T-helper 22 cell (primary cell): ENCODE measurements around the gene BABAM2.
"Not testable (repeated sequence)": the region's sequence is repeated elsewhere in the genome, so short reads cannot be mapped to it uniquely, and the experiment has no call there.

Experiments
- DNase-seq: peaks from one replicate; pipeline ENCODE4 v3.0.0-alpha.2; 2020; ENCODE audit warnings: low read depth

The BABAM2 gene

DNA sequence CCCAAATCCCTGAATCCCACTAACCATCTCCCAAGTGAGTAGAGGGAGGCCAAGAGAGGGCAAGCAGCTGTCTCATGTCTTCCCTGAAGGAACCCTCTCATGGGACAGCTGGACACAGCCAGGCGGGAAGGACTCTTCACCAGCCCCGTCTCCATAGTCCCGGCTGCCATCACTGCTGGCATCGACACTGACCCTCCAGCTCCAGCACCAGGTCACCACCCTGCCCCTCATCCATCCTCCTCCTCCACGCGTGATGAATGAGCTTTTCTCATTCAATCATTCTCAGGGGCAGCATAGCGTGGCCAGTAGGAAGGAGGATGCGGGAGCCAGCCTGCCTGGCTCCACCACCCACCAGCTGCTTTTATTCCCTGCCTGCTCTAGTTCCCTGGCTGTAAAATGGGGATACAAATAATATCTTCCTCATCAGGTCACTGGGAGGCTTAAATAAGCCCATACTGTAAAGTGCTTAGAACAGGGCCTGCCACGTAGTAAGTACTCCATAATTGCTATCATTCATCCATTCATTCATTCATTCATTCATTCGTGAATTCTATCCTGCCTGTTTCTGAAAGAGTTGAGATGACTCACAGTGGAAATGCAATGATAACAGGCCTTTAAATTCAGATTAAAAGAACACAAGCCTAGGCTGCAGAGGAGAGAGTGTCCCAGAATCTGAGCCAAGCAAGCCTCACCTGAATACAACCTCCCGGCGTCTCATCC, 471.6 kb downstream of the BABAM2 start:
- no peak for DNase-seq

DNA sequence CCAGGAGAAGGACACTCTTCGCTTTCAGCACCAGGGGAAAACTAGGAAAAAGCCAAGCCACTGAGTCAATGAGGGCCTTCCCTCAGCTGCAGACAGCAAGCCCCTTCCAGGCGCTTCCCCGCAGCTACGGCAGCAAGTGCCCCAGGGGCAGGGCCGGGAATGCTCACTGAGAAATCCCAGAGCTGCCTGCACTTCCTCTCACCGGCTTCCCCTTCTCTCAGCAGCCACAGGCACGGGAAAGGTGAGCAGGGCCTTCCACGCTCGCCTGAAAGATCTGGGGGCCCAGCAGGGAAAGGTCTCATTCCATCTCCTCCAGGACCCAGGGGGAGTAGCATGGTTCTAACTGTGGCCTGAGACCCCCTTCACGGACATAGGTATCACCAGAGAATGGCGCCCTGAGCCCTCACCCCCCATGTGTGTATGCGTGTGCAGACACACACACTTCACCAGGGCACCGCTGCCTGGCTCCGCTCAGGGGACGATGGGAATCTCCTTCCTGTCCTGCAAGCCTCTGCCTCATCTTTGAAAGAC, 472.5 kb downstream of the BABAM2 start:
- no peak for DNase-seq

DNA sequence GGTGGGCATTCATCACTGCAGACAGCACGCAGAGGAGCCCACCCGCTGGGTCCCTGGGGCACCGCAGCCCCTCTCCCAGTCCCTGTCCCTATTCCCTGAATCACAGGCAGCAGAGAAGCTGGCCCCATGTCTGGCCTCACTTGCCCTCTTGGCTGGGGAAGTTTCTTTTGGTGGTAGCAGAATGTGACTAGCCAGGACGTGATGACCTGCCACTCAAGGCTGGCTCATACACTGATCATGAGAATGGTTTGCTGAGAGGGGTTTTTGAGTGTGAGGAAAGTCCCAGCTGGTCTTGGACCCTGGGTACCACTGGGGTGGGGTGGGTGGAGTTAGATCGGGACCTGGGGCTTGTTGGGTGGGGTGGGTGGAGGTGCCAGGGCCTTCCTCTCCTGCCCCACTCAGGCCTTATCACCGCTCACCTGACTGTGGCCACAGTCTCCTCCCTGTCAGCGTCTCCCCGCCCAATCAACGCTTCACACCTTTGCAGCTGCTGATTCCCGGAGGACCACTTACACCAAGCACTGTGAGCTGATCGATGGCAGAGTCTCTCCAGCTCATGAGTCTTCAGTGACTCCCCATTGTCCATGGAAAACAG, 473.3 kb downstream of the BABAM2 start:
- no peak for DNase-seq

DNA sequence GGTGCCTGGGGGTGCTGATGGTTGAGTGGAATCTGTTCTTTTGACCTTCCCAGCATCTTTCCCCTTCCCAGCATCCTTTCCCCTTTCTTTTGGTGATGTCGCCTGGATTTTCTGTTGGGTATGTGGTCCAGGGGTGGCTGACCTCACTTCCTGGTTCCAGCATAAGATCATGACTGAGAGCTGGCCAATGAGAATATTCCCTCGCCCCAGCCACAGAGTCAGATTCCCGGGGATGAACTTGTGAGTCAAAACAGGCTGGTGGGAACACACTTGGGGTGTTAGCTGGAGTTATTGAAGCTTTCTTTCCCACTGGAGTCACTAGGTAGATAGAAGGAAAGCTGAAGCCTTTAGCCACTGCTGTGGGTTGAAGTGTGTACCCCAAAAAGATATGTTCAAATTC, 474.1 kb downstream of the BABAM2 start:
- no peak for DNase-seq

GRCh38 chr2:28365158-28365557, 474.6 kb downstream of the BABAM2 start:
- DNase-seq: no peak

DNA sequence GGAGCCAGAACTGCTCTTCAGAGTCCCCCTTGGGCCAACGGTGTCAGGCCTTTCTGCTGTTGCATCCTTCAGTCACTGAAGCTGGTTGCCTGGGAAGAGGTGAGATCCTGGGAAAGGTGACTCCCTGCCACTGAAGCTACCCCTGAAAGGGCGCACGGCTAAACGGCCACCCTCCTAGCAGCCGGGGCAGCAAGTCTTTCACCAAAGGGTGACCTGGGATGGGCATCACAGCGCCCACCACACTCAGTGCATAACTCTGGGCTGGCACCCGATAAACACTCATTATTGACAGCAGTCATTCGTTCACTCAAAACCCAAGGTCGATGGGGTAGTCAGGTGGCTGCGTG, 475.6 kb downstream of the BABAM2 start:
- no peak for DNase-seq

GRCh38 chr2:28366496-28367282, 476.2 kb downstream of the BABAM2 start:
- DNase-seq: peak; percentile 64

DNA sequence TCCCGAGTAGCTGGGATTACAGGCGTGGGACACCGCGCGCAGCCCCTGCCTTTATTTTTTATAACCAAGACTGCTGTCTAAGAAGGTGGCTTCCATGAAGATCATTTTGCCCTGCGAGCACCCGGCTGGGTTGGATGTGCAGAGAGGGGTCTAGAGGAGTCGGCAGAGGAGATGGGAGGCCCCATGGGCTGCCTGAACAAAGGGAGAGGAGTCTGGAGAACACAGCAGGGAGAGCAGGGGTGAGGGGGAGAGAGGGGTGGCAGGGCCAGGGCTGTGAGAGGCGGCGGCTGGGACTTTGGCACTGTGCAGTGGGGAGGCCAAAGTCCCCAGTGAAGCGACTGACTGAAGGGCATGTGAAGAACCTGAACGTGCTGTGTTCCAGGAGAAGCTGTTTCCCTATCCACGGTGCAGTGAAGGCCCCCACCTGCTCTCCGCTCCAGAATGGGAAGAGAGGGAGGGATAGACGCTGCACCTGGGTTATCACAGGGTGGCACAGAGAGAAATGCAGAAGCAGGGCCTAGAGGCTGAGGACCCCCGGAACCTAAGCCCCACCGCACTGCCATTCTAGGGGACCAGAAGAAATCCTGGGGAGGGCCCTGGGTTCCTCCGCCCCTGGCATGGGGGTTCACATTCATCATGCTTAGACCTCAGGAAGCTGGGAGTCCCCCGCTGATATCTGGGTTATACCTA, 477.3 kb downstream of the BABAM2 start:
- DNase-seq: no peak

DNA sequence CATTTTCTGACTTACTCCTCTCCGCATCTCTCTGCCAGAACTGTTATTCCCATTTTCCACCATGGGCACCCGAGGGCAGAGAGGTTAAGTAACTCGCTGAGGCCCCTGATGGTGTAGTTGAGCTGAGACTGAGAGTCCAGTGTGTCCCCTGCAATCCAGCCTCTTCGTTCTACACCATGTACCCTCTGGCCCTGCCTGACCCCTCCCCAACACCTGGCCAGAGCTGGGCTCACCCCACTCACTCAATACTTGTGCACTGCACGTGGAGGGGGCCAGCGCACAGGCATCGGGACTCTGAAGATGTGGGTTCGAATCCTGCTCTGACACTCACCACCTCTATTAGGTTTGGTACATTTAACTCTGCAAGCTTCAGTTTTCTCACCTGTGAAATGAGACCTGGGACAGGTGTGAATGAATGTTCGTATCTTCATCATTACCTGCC, 477.8 kb downstream of the BABAM2 start:
- DNase-seq: no peak

DNA sequence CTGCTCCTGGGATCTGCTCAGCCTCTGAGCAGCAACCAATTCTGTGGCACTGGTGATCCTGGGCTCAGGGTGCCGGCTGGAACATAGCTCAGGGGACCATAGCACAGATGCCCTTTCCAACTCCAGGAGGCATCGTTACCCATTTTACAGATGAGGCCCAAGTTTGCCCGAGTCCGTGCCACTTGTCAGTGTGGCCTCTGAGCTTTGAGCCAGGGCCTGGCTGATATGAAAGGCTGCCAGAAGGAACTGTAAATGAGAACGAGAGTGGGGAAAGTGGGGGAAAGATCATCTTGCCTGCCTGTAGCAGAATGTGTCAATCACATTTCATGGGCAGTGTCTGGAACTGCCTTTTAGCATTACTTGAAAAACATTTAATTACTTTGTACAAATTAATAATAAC, 478.8 kb downstream of the BABAM2 start:
- DNase-seq: no peak

- no peak for DNase-seq
Observed at GRCh38 chr2:28370354-28370753, 479.8 kb downstream of the BABAM2 start.

DNA sequence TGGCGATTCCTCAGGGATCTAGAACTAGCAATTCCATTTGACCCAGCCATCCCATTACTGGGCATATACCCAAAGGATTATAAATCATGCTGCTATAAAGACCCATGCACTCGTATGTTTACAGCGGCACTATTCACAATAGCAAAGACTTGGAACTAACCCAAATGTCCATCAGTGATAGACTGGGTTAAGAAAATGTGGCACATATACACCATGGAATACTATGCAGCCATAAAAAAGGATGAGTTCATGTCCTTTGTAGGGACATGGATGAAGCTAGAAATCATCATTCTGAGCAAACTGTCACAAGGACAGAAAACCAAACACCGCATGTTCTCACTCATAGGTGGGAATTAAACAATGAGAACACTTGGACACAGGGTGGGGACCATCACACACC, 481.2 kb downstream of the BABAM2 start:
- DNase-seq: not testable (repeated sequence)

DNA sequence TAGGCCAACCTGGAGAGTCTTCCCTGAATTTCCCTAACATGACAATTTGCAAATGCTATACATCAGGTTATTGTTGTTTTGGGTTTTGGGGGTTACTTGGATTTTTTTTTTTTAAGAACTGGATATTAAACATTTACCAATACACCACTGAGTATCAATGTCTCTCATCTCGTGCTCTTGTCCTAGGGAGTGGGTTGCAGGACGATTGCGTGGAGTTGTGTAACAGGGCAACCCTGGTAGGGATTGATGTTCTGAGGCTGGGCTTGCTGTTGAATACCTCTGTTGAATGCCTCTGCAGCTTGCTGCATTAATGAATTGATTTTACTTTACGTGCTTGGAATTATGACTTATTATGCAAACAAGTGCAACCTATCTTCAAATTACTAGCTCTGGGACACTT, 483.3 kb downstream of the BABAM2 start:
- DNase-seq: no peak

GRCh38 chr2:28374331-28374730, 483.8 kb downstream of the BABAM2 start:
- DNase-seq: no peak

DNA sequence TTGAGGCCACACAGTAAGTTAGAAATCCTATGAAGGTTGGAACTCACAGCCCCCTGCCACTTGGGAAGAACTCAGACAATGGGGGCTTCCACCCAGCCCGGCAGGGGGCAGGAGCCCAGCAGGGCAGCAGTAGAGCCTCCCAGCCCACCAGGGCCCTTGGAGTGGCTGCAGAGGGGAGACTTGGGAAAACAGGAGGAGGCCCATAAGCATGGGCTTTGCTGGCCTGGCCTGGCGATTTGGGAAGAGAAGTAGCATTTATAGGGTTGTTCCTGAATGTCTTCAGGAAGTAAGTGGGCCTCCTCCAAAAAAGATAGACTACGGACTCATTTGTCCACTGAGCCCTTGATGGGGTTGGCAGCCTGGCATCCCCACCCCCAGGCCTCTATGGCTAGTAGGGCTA, 484.7 kb downstream of the BABAM2 start:
- DNase-seq: no peak

DNA sequence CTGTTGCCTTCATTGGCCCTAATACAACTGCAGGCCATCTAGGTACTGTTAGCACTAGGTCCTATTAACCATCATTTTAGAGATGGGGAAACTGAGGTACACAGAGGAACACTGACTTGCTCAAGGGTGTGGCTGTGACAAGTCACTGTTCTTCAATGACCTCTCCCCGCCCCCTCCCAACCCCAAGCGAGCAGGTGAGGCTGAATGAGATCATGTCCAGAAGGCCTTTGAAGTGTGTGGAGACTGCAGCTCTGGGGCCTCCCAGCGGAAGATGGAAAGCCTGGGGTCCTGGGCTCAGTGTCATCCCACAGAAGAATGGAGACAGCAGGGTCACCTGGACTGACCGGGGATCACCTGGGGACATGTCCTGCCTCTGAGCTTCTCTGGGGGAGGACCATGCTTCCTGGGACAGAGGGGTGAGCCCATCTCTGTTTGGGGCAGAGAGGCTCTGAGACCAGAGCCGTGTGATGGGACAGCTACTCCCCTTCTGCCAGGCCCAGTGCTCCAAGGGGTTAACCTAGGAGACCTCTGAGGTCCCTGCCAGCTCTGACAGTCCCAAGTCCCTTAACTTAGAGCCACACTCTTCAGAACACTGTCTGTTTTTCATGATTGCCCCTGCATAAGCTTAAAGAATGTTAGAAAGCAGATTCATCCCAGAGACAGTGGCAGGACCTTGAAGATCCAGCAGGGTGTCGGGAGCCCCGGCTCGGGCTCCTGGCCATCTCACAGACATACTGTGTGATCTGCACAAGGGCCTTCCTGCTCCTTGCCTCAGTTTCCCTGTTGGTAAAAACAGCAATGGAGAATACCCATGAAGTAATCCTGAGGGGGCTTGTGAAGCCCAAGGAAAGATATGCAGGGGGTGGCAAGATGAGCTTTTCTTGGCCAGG, 485.5 kb downstream of the BABAM2 start:
- no peak for DNase-seq

GRCh38 chr2:28377195-28377816, 486.8 kb downstream of the BABAM2 start:
- DNase-seq: no peak

GRCh38 chr2:28377984-28378678, 487.6 kb downstream of the BABAM2 start:
- no peak for DNase-seq

- DNase-seq: no peak
Observed at GRCh38 chr2:28378679-28379584, 488.4 kb downstream of the BABAM2 start.
